AG09319 (cell line): ENCODE measurements around the gene USP43.

Experiments
- DNase-seq: peaks from one replicate; pipeline ENCODE4 v3.0.0-alpha.2; 2010; ENCODE audit warnings: low read depth; ENCODE audit errors: extremely low read depth
- CTCF ChIP-seq: IDR thresholded peaks from 2 replicates; pipeline ENCODE4 v1.5.1; 2011; ENCODE audit warnings: low read depth, mild to moderate bottlenecking, inconsistent platforms, low read length, moderate library complexity

The USP43 gene

GRCh38 chr17:9677411-9677810 lies 32.1 kb downstream of the USP43 start:
- DNase-seq: no peak
- TF ChIP-seq CTCF: no peak

- no peak for TF ChIP-seq CTCF
- DNase-seq: no peak
These were observed 32.6 kb downstream of the USP43 start for GRCh38 chr17:9677896-9678295.

- no peak for DNase-seq
- TF ChIP-seq CTCF: no peak
These were observed 39.8 kb downstream of the USP43 start for GRCh38 chr17:9684955-9685621.

GRCh38 chr17:9693755-9694154 lies 48.4 kb downstream of the USP43 start:
- no peak for DNase-seq
- TF ChIP-seq CTCF: no peak

GRCh38 chr17:9696279-9697044 lies 51.1 kb downstream of the USP43 start:
- DNase-seq: no peak
- TF ChIP-seq CTCF: no peak

- DNase-seq: no peak
These were observed 54.8 kb downstream of the USP43 start for GRCh38 chr17:9700136-9700535.

More at GRCh38 chr17:9700136-9700535, 54.8 kb downstream of the USP43 start:
- no peak for TF ChIP-seq CTCF
